GM12878 (cell line): Measurements from ENCODE around the gene SLC5A2. TPM values are rescaled to one million over a fixed set of nuclear protein-coding genes. Genes with fewer than 3 reads are reported as not detected.

Experiments
- ATAC-seq: fragments of 200-7000 bp; cut with Tn5 transposase; 3 replicates; pipeline ENCODE4 v1.9.1; 2020; ENCODE audit warnings: mild to moderate bottlenecking, moderate library complexity
- BruUV-seq: library from RNA; stranded (reverse); fragments of 400-500 nt; replicated peaks from 2 replicates; lab custom pipeline; 2021; lab: Mats Ljungman, UMichigan
- CTCF ChIA-PET: fragments of 300-600 bp; sonication (Branson Sonifier 250); formaldehyde crosslinking; extraction: SDS; loops from one replicate; lab custom pipeline; 2021; ENCODE audit warnings: inconsistent platforms; lab: Yijun Ruan, JAX
- POLR2A ChIA-PET: fragments of 350-600 bp; formaldehyde crosslinking; extraction: SDS; loops from one replicate; lab custom pipeline; 2021; ENCODE audit warnings: inconsistent platforms; lab: Charles Lee
- RAD21 ChIA-PET: fragments of 300-600 bp; sonication (Branson Sonifier 250); formaldehyde crosslinking; loops from one replicate; lab custom pipeline; 2023; ENCODE audit warnings: antibody characterized with exemption; ENCODE audit not compliant: unreplicated experiment; lab: Charles Lee
- SMC1A ChIA-PET: fragments of 300-600 bp; sonication (Branson Sonifier 250); formaldehyde crosslinking; loops from one replicate; lab custom pipeline; 2023; ENCODE audit not compliant: unreplicated experiment, uncharacterized antibody; lab: Charles Lee
- DNase-seq: peaks from one replicate; pipeline ENCODE4 v3.0.0-alpha.2; 2011; ENCODE audit warnings: low read depth, low spot score
- FAIRE-seq: peaks from 3 replicates; lab custom pipeline; 2011; peaks lifted over from hg19 to GRCh38; lab: Jason Lieb, UNC
- H2AFZ ChIP-seq: 2 replicates; pipeline ENCODE4 v1.6.0; 2011; ENCODE audit warnings: low read depth, low read length, control low read depth; ENCODE audit not compliant: control insufficient read depth
- H3K27ac ChIP-seq: 2 replicates; pipeline ENCODE4 v1.5.1; 2011; ENCODE audit warnings: control low read depth; ENCODE audit not compliant: control insufficient read depth, insufficient read depth
- H3K27me3 ChIP-seq, 2 experiments: replicated peaks in 1 of 2; 2 replicates each; pipeline versions ENCODE4 v1.6.0 to v1.6.1; 2011; ENCODE audit warnings: low read length in 1 of 2; ENCODE audit not compliant: control insufficient read depth in 2 of 2, insufficient read depth in 2 of 2
- H3K36me3 ChIP-seq, 2 experiments: 2 replicates each; pipeline ENCODE4 v1.5.1; 2011; ENCODE audit warnings: low read length in 1 of 2; ENCODE audit not compliant: control insufficient read depth in 2 of 2, insufficient read depth in 2 of 2
- H3K4me1 ChIP-seq: 2 replicates; pipeline ENCODE4 v1.6.1; 2011; ENCODE audit warnings: mild to moderate bottlenecking, low read length, moderate library complexity, mixed read lengths; ENCODE audit not compliant: control insufficient read depth, insufficient read depth
- H3K4me2 ChIP-seq: 2 replicates; pipeline ENCODE4 v1.6.0; 2011; ENCODE audit warnings: control low read depth; ENCODE audit not compliant: control insufficient read depth, insufficient read depth
- H3K4me3 ChIP-seq: fragments of 200-600 bp; sonication (generic); 2 replicates; pipeline ENCODE4 v1.5.1; 2016
- H3K79me2 ChIP-seq: 2 replicates; pipeline ENCODE4 v1.6.0; 2011; ENCODE audit warnings: low read length; ENCODE audit not compliant: control insufficient read depth, insufficient read depth
- H3K9ac ChIP-seq: 2 replicates; pipeline ENCODE4 v1.8.0; 2011; ENCODE audit warnings: low read length, control low read depth, mixed read lengths; ENCODE audit not compliant: control insufficient read depth, insufficient read depth
- H3K9me3 ChIP-seq: replicated peaks from 3 replicates; pipeline ENCODE4 v1.5.1; 2011; ENCODE audit warnings: mild to moderate bottlenecking, low read length; ENCODE audit not compliant: control insufficient read depth, insufficient read depth
- H4K20me1 ChIP-seq: 2 replicates; pipeline ENCODE4 v1.6.0; 2011; ENCODE audit not compliant: control insufficient read depth, insufficient read depth
- CHD4 ChIP-seq: fragments of 200-600 bp; sonication (generic); IDR thresholded peaks from 2 replicates; pipeline ENCODE4 v1.6.1; 2016; ENCODE audit warnings: mild to moderate bottlenecking
- HDAC2 ChIP-seq: fragments of 200-600 bp; sonication (generic); IDR thresholded peaks from 2 replicates; pipeline ENCODE4 v1.6.1; 2017
- IRF5 ChIP-seq: fragments of 450-650 bp; IDR thresholded peaks from 2 replicates; pipeline ENCODE4 v1.6.1; 2017; ENCODE audit warnings: borderline replicate concordance
- MAX ChIP-seq: IDR thresholded peaks from 2 replicates; pipeline ENCODE4 v1.6.1; 2012; ENCODE audit warnings: low read depth, low read length, improper control_type of control experiment
- NKRF ChIP-seq: fragments of 450-650 bp; conservative IDR thresholded peaks from 2 replicates; pipeline ENCODE4 v1.6.1; 2017; ENCODE audit warnings: mild to moderate bottlenecking, moderate library complexity
- RAD21 ChIP-seq: IDR thresholded peaks from 2 replicates; pipeline ENCODE4 v1.6.1; 2011; ENCODE audit warnings: mild to moderate bottlenecking, low read depth, low read length, moderate library complexity; ENCODE audit not compliant: insufficient read depth
- TAF1 ChIP-seq: IDR thresholded peaks from 2 replicates; pipeline ENCODE4 v1.6.1; 2011; ENCODE audit warnings: mild to moderate bottlenecking, low read depth, low read length, borderline replicate concordance
- WGBS: methylation state at CpG from one replicate; pipeline ENCODE4 v1.1.6; 2016; ENCODE audit warnings: low lambda C conversion rate; ENCODE audit not compliant: insufficient replicate concordance, insufficient coverage; ENCODE audit errors: missing lambda C conversion rate; 5-methylcytosine and 5-hydroxymethylcytosine counted together
- in situ Hi-C: fragments of 300-500 bp; cut with MboI; formaldehyde crosslinking; loops from 9 replicates; pipeline ENCODE4 v1.14.3; 2018; ENCODE audit warnings: mixed read lengths
- intact Hi-C: fragments of 100-400 bp; cut with micrococcal nuclease; formaldehyde crosslinking; loops from one replicate; pipeline ENCODE4 v1.14.2; 2022; ENCODE audit not compliant: unreplicated experiment
- polyA plus RNA-seq, 11 experiments: library from polyadenylated mRNA; depleted of rRNA in 4 of 11; unstranded in 6 of 11; stranded (reverse) in 5 of 11; fragments of >200 nt; fragmentation: Nextera tagmentation in 4 of 11; fragmentation: Illumina TruSeq in 1 of 11; extraction: Ambion mirVana in 4 of 11; extraction: Trizol in 1 of 11; gene quantifications; 1 replicate in 1 of 11; 2 replicates in 10 of 11; pipeline versions ENCODE4 v1.2.1 to v1.2.3, GENCODE V29; 2011 to 2016; ENCODE audit warnings: inconsistent platforms in 2 of 11, missing spikeins in 2 of 11, low read depth in 1 of 11
- total RNA-seq, 4 experiments: library from RNA; depleted of rRNA in 3 of 4; stranded (reverse); fragments of >200 nt in 3 of 4; fragmentation: Illumina TruSeq in 1 of 4; extraction: Trizol in 1 of 4; gene quantifications; 2 replicates each; pipeline versions ENCODE4 v1.2.1 to v1.2.3, GENCODE V29; 2013 to 2021

The SLC5A2 gene
- total and polyA plus RNA-seq, 10 of the 15 experiments (the other 5 are each of a cell fraction or from before 2014, with no cell fraction given): 3.6 to 4.8 (median 4.4) TPM; not detected in 6

- in situ Hi-C loops (no loop called here), intact Hi-C loops (no loop called here)
- BruUV-seq: no TSS peak
- Histone ChIP-seq H3K4me1 (peaks cover 16% of the 10 kb centered on the region), H2AFZ (no peak overlapping the region), H3K27ac (no peak overlapping the region), H3K27me3 (no peaks in the 10 kb centered on the region), H3K79me2 (peaks cover 30% of the 10 kb centered on the region), H4K20me1 (peaks cover 7% of the 10 kb centered on the region; the same call in 1 of the 2 replicates), H3K36me3 (no peaks in the 10 kb centered on the region), H3K9ac (no peak overlapping the region), H3K4me3 (no peak overlapping the region), H3K4me2 (no peak overlapping the region), H3K9me3 (no peaks in the 10 kb centered on the region)
- DNase-seq (no peak), FAIRE-seq (no peak), ATAC-seq (no peak)
- POLR2A ChIA-PET: interaction anchor here (0.5 kb wide), 1 partner anchor 486 kb away, joined by 3 read pairs; no protein-coding TSS in a partner anchor
- CTCF ChIA-PET: interaction anchor here (0.8 to 3.0 kb wide), 3 partner anchors 10 to 415 kb away, joined by 3 to 11 read pairs (median 9); partner anchors contain the start of gene ZNF843
- RAD21 ChIA-PET: no interaction called here
- SMC1A ChIA-PET: interaction anchor here (0.6 kb wide), 1 partner anchor 353 kb away, joined by 3 read pairs; no protein-coding TSS in a partner anchor
- no peak for TF ChIP-seq RAD21
- no peak for TF ChIP-seq HDAC2
- no peak for TF ChIP-seq NKRF
- TF ChIP-seq TAF1: no peak
- TF ChIP-seq MAX: no peak
- TF ChIP-seq IRF5: no peak
- TF ChIP-seq CHD4: no peak
- 84% methylated on average over 18 of the region's 20 CpGs for WGBS
Measured at GRCh38 chr16:31453255-31454204, 29.4 kb upstream of the SLC5A2 start.
